ENCODE data around the gene EPN2.

The EPN2 gene

GRCh38 chr17:19381741-19382444 lies 144.7 kb downstream of the EPN2 start:
- DNase-seq (ENCODE audit: low spot score): no peak

GRCh38 chr17:19382531-19383444 lies 145.6 kb downstream of the EPN2 start:
- no peak for DNase-seq (ENCODE audit: low spot score)

DNA sequence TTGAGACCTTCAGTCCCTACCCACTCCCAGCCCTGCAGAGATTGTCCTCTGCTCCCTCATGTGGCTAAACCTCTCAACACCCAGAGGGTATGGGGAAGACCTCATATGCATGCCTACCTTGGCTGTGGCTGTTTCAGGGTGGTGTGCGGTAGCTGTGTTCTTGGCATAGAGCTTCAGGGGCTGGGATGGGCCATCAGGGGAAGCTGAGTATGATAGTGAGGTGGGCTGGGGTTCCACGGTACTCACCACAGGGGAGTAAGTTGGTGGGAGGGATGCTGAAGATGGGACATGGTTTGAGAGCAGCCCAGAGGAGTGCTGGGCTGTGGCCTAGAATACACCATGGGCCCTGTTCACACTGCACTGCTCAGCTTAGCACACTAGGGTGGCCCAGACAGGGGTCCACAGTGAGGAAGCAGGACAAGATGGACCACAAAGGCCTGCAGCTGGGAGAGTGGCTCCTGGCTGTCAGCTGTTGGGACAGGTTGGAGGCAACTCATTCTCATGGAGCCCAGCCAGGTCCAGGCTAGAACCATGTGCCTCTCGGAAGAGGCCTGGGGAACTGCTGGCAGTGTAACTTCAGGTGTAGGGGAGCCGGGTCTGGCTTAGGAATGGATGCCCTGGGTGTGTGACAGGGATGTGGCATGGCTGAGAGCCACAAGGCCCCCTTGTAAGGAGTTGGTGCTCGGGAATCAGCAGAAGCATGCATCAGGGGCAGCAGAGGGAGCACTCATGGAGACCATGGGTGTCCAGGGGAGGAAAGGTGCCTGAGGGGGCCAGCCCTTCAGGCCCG lies 146.7 kb downstream of the EPN2 start:
- no peak for DNase-seq (ENCODE audit: low spot score)

GRCh38 chr17:19384723-19385391 lies 147.7 kb downstream of the EPN2 start:
- no peak for DNase-seq (ENCODE audit: low spot score)

- no peak for DNase-seq (ENCODE audit: low spot score)
Observed at GRCh38 chr17:19385521-19385983, 148.4 kb downstream of the EPN2 start.
